Suppressor macrophage treated with lipopolysaccharide for 1 hour (primary cell): Measurements from ENCODE around the gene CYB5D1.

Experiments
- DNase-seq, 3 donors: peaks; one replicate each; pipeline ENCODE4 v3.0.0-alpha.2; 2020 to 2022

Gene CYB5D1, protein sequence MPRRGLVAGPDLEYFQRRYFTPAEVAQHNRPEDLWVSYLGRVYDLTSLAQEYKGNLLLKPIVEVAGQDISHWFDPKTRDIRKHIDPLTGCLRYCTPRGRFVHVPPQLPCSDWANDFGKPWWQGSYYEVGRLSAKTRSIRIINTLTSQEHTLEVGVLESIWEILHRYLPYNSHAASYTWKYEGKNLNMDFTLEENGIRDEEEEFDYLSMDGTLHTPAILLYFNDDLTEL

GRCh38 chr17:7857713-7858521 is at the start of gene CYB5D1:
CYB5D1 (plus strand) TSS chr17:7858003; CDS start chr17:7858135, 132 bp downstream.
- DNase-seq = peak; percentile 89 to 92 (median 91)

- no peak for DNase-seq
These were observed 48.6 kb upstream of the CYB5D1 start for GRCh38 chr17:7809086-7809790.

DNA sequence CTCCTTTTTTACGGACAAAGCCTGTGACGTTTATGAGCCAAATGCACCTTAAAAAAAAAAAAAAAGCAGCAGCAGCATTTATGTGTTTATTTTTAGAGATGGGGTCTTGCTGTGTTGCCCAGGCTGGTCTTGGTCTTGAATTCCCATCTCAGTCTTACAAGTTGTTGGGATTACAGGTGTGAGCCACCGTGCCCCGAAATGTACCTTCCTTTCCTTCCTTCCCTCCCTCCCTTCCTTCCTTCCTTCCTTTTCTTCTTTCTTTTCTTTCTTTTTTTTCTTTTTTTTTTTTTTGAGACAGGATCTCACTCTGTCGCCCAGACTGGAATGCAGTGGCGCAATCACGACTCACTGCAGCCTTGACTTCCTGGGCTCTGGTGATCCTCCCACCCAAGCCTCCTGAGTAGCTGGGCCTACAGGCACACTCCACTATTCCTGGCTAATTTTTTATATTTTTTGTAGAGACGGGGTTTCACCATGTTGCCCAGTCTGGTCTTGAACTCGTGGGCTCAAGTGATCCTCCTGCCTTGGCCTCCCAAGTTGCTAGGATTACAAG is 47.9 kb upstream of the CYB5D1 start:
- peak in 2 of 3 donors; percentile 15 for DNase-seq

DNA sequence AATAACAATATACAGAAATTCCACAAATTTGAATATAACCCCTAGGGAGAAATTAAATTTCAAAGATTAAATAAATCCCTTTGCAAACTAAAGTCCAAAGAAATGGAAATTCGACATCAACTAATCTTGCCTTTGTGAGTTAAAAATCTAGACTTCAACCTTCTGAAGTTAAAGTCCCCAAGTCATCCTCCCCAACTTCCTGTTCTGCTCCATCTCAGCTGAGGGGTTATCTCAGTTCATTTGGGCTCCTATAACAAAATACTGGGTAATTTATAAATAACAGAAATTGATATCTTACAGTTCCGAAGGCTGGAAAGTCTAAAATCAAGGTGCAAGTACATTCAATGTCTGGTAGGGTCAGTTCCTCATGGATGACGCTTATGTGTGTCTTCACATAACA is 46.6 kb upstream of the CYB5D1 start:
- peak; percentile 21 to 41 (median 29) for DNase-seq

- no peak for DNase-seq
These were observed 42.8 kb upstream of the CYB5D1 start for GRCh38 chr17:7814969-7815368.

DNA sequence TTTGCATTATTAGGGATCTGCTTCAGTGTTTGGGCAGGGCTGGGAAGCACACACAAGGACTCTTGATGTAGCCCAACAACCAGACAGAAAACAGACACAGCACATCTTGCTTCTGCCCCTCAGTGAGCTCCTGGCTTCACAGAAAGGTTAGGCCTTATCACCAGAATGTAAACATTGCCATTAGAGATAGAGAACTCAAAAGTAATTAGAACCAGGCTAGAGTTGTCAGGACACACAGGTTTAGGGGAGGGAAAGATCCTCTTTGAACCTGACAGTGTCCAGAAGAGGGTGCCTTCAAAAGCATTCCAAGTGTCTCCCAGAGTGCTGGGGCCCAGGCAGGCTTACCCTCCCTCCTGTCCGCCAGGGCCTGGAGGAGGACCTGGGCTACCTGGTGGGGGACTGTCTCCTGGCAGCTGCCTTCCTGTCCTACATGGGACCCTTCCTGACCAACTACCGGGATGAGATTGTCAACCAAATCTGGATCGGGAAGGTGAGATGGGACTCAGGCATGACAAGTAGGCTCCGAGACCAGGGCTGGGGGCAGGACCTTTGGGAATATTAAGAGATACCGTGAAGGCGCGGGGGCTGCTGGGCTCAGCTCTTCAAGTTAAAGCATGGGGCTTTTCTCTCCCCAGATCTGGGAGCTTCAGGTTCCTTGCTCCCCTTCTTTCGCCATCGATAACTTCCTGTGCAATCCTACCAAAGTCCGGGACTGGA is 40.7 kb upstream of the CYB5D1 start:
- no peak for DNase-seq

GRCh38 chr17:7817643-7817964 is 40.2 kb upstream of the CYB5D1 start:
- DNase-seq = no peak

DNA sequence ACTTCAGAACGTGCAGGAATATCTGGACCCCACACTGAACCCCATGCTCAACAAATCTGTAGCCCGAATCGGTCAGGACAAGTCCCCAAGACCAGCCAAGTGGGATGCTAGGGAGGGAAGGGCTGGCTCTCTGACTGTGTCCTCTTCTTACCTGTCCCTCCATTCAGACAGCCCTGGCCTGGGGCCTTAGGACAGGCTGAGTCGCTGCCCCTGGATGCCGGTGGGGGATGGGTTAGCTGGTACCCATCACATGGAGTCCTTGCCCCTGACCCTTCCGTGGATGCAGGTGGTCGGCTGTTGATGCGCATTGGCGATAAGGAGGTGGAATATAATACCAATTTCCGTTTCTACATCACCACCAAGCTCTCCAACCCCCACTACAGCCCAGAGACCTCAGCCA is 39.8 kb upstream of the CYB5D1 start:
- DNase-seq = no peak

GRCh38 chr17:7818746-7819645 is 38.8 kb upstream of the CYB5D1 start:
- DNase-seq = no peak

GRCh38 chr17:7820231-7820630 is 37.6 kb upstream of the CYB5D1 start:
- no peak for DNase-seq

- no peak for DNase-seq
These were observed 35.7 kb upstream of the CYB5D1 start for GRCh38 chr17:7822126-7822525.

DNA sequence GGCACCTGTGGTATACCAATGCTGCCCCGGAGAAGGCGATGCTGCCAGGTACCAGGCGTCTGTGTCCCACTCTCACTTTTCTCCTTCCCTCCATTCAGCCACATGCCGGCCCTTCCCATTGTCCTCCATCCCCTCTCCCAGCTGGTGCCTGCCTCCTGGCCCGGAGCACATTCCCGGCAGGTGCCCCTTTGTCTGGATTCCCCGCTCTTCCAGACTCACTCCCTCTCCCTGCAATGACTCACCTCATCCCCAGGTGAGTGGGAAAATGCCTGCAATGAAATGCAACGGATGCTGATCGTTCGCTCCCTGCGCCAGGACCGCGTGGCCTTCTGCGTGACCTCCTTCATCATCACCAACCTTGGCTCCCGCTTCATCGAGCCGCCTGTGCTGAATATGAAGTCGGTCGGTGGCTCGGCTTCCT is 34.2 kb upstream of the CYB5D1 start:
- no peak for DNase-seq

- no peak for DNase-seq
These were observed 33.5 kb upstream of the CYB5D1 start for GRCh38 chr17:7824021-7824924.

DNA sequence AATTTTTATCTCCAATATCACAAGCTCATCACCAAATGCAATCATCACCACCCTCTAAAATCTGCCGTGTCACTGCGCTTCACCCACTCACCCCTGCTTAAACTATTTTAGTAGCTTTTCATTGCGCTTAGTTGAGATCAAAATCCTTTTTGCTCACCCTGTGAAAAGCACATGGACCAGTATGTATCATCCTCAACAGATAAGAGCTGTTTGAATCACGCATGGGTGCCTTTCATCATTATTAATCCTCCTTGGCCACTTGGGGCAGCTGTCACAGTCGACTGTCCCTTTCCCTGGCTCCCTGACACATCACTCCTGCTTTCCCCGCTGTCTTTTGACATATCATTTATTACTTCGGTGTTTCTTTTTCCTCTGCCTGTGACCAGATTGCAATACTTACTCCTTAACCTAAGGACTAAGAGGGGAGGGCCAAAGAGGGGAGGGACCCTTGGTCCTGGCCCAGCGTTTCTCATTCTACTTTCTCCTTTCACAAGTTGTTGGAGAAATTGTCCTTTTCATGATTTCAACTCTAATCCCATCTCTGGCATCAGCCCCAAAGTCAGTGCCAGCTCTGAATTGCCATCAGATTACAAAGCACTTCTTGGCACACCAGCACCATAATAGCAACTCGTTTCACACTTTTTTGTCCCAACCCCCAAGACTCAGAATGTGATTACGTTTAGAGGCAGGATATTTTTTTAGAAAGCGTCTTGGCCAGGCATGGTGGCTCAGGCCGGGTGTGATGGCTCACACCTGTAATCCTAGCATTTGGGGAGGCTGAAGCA is 32.4 kb upstream of the CYB5D1 start:
- peak; percentile 65 to 67 (median 66) for DNase-seq

DNA sequence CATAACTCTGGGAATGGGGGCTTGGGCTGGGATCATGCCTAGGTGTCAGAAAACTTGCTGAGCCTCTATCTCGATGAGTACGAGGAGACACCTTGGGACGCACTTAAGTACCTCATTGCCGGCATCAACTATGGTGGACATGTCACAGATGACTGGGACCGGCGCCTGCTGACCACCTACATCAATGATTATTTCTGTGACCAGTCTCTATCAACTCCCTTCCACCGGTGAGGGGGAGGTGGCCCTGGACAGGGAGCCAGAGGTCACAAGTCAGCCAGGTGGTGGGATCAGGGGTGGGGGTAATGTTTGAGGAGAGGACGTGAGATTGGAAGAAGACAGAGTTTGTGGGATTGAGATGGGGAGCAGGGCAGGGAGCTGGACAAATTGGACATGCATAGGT is 27.2 kb upstream of the CYB5D1 start:
- no peak for DNase-seq

DNA sequence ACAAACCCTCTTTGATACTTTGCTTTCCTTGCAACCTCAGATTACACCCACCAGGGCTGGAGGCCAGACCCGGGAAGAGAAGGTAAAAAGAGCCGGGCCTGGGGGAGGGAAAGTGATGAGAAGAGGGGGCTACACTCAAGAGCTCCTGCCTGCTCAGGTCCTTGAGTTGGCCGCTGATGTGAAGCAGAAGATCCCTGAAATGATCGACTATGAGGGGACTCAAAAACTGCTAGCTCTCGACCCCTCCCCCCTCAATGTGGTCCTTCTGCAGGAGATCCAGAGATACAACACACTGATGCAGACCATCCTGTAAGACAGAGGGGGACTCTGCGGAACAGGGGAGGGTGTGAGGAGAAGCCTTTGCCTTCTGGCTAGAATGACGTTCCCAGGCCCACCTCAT is 26.6 kb upstream of the CYB5D1 start:
- no peak for DNase-seq

GRCh38 chr17:7832431-7832830 is 25.4 kb upstream of the CYB5D1 start:
- no peak for DNase-seq

DNA sequence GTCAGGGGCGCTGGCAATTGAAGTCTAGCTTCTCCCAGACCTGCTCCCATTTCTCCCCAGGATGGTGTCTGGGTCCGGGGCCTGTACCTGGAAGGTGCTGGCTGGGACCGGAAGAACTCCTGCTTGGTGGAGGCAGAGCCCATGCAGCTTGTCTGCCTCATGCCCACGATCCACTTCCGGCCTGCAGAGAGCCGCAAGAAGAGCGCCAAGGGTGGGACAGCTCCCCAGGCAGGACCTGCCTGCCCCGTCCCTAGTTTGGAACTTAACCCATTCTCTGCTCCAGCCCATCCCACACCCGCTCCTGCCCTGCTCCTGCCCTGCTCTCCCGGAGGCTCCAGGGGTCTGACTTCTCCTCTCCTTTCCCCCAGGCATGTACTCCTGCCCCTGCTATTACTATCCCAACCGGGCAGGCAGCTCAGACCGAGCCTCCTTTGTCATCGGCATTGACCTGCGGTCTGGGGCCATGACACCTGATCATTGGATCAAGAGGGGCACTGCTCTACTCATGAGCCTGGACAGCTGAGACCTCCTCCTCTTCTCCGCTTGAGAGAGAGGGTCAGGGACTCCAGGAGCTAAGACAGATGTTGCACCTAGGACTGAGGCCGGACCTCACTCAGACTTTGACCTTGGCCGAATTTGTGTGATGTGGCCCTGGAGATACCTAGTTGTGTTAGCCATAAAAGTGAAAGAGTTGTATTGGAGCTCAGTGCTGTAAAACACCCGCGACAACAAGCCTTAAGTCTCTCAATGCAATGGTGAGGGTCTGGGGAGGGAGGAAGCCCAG is 24.6 kb upstream of the CYB5D1 start:
- no peak for DNase-seq
